Kidney (tissue), 14 donors: ENCODE results near the gene GNG13. TPM values are rescaled to one million over a fixed set of nuclear protein-coding genes. Genes with fewer than 3 reads are reported as not detected.

Experiments
- DNase-seq, 5 donors: peaks; one replicate each; pipeline ENCODE4 v3.0.0-alpha.2; 2013 to 2020
- FAIRE-seq: peaks from 2 replicates; lab custom pipeline; 2012; peaks lifted over from hg19 to GRCh38; lab: Jason Lieb, UNC
- H3K27ac ChIP-seq, 2 donors: one replicate each; pipeline ENCODE4 v1.7.0; 2013; ENCODE audit warnings: low read depth in 2 of 2, low read length in 2 of 2, inconsistent platforms in 1 of 2
- H3K27me3 ChIP-seq: one replicate; pipeline ENCODE4 v1.7.1; 2013; ENCODE audit warnings: low read length, inconsistent platforms; ENCODE audit not compliant: control insufficient read depth, insufficient read depth
- H3K36me3 ChIP-seq, 3 donors: one replicate each; pipeline versions ENCODE4 v1.7.0 to v1.7.1; 2013; ENCODE audit warnings: low read length in 3 of 3, control low read depth in 1 of 3, inconsistent platforms in 1 of 3; ENCODE audit not compliant: insufficient read depth in 3 of 3, control insufficient read depth in 2 of 3
- H3K4me1 ChIP-seq, 3 donors: one replicate each; pipeline versions ENCODE4 v1.7.0 to v1.7.1; 2013; ENCODE audit warnings: low read length in 3 of 3, inconsistent platforms in 1 of 3, low read depth in 1 of 3; ENCODE audit not compliant: control insufficient read depth in 2 of 3, insufficient read depth in 2 of 3
- H3K4me3 ChIP-seq, 3 donors: one replicate each; pipeline versions ENCODE4 v1.7.0 to v1.8.1; 2013; ENCODE audit warnings: low read length in 3 of 3, control low read depth in 1 of 3, inconsistent platforms in 1 of 3
- H3K9ac ChIP-seq, 3 donors: one replicate each; pipeline versions ENCODE4 v1.7.0 to v1.7.1; 2013; ENCODE audit warnings: low read length in 3 of 3, control low read depth in 1 of 3, inconsistent platforms in 1 of 3
- H3K9me3 ChIP-seq, 3 donors: one replicate each; pipeline versions ENCODE4 v1.7.0 to v1.7.1; 2013; ENCODE audit warnings: low read length in 3 of 3, control low read depth in 1 of 3, inconsistent platforms in 1 of 3; ENCODE audit not compliant: control insufficient read depth in 2 of 3, insufficient read depth in 1 of 3
- intact Hi-C: fragments of 100-400 bp; cut with DNase I; formaldehyde crosslinking; loops from one replicate; pipeline ENCODE4 v1.11.1; 2022
- polyA plus RNA-seq: library from polyadenylated mRNA; stranded (reverse); fragments of 350-450 nt; fragmentation: Illumina TruSeq; extraction: RNeasy Lipid Tissue Mini Kit (QIAGEN cat#74804); gene quantifications from one replicate; pipeline ENCODE4 v1.2.3, GENCODE V29; 2014; ENCODE audit warnings: low read depth, low replicate concordance; ENCODE audit not compliant: insufficient read depth
- total RNA-seq: library from RNA; stranded (reverse); fragmentation: NEBNext Ultra II Directional; extraction: Animal tissue kit (Norgen Biotek cat#: 25700); gene quantifications from one replicate; pipeline ENCODE4 v1.2.1, GENCODE V29; 2021
- TF ChIP-seq, protein P1 (sequence below): IDR thresholded peaks from 3 replicates; pipeline ENCODE4 v1.5.1; 2012; ENCODE audit warnings: mild to moderate bottlenecking, moderate library complexity, borderline replicate concordance; ENCODE audit not compliant: insufficient read depth; ENCODE audit errors: extremely low read depth
- donor health status: control.
- donor health status: control.
- donor health status: control.
- donor health status: control.
- donor health status: control.
- donor health status: DM: yes; HTN: yes; CAD: no.
- donor health status: Normal renal cell carcinoma (clear cell type).

The GNG13 gene
- total and polyA plus RNA-seq, 2 donors from 2014 or later: not detected

DNA sequence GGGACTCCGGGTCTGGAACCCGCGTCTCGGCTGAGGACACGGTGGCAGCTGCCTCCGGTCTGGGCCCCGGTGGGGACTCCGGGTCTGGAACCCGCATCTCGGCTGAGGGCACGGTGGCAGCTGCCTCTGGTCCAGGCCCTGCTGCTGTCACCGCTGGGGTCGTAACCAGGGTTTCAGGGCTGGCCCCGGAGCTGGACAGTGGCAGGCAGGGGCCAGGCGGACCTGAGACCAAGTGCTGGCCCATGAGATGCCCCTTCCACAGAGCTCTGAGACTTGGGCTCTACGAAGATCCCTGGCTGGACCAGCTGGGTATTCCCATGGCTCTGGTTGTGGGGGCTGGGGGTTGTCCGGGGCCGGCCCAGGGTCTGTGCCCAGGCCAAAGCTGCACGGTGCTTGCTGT, 16.1 kb downstream of the GNG13 start:
- Histone ChIP-seq H3K36me3 (no peaks in the 10 kb centered on the region), H3K4me1 (peaks cover 0 to 15% (median 0%) of the 10 kb centered on the region in 3 donors), H3K4me3 (no peak overlapping the region), H3K27me3 (no peaks in the 10 kb centered on the region), H3K27ac (no peak overlapping the region), H3K9ac (no peak overlapping the region), H3K9me3 (no peaks in the 10 kb centered on the region)
- intact Hi-C loops: no loop called here
- DNase-seq (no peak), FAIRE-seq (no peak)
- TF ChIP-seq, protein P1, sequence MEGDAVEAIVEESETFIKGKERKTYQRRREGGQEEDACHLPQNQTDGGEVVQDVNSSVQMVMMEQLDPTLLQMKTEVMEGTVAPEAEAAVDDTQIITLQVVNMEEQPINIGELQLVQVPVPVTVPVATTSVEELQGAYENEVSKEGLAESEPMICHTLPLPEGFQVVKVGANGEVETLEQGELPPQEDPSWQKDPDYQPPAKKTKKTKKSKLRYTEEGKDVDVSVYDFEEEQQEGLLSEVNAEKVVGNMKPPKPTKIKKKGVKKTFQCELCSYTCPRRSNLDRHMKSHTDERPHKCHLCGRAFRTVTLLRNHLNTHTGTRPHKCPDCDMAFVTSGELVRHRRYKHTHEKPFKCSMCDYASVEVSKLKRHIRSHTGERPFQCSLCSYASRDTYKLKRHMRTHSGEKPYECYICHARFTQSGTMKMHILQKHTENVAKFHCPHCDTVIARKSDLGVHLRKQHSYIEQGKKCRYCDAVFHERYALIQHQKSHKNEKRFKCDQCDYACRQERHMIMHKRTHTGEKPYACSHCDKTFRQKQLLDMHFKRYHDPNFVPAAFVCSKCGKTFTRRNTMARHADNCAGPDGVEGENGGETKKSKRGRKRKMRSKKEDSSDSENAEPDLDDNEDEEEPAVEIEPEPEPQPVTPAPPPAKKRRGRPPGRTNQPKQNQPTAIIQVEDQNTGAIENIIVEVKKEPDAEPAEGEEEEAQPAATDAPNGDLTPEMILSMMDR: no peak

DNA sequence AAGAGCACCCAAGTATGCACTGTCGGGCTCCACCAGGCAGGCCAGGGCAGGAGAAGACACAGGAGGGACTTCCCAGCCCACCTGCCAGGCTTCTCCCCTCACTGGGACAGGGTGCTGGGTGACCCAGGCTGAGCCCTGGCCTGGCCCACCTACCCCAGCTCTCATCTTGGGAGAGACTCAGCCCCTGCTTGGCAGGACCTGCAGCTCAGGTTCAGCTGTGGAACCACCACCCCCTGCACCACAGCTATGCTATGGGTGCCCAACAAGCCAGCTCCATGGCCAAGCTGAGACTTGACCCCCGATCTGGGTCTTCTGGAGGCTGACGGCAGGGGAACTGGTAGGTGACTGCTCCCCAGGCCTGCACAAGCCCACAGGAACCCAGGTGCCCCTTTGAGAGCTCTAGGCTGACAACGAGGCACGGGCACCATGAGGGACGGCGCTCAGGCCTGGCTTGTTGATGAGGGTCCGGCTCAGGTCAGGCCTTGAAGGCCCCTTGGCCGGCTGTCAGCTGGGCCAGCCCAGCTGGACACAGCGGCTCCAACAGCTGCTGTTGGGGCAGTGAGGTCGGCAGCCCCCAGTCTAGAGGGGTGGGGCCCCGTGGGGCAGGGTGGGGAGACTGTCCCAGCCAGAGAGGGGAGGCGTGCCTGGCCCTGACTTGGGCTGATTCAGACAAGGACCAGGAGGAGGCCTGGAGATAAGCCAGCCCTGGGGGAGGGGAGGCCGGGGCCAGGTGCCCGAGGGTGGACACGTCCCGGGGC, 17.0 kb downstream of the GNG13 start:
- intact Hi-C loops: no loop called here
- FAIRE-seq (no peak), DNase-seq (no peak)
- TF ChIP-seq, protein P1: no peak
- Histone ChIP-seq H3K4me1 (peaks cover 0 to 10% (median 0%) of the 10 kb centered on the region in 3 donors), H3K36me3 (no peaks in the 10 kb centered on the region), H3K27me3 (no peaks in the 10 kb centered on the region), H3K4me3 (no peak overlapping the region), H3K27ac (no peak overlapping the region), H3K9me3 (no peaks in the 10 kb centered on the region), H3K9ac (no peak overlapping the region)

GRCh38 chr16:782766-783403, 17.6 kb downstream of the GNG13 start:
- Histone ChIP-seq H3K27ac (no peak overlapping the region), H3K9ac (no peak overlapping the region), H3K4me3 (no peak overlapping the region), H3K27me3 (no peaks in the 10 kb centered on the region), H3K36me3 (no peaks in the 10 kb centered on the region), H3K9me3 (no peaks in the 10 kb centered on the region), H3K4me1 (peaks cover 0 to 9% (median 0%) of the 10 kb centered on the region in 3 donors)
- TF ChIP-seq, protein P1: no peak
- peak in 2 of 5 donors; percentile 44 to 58 for DNase-seq
- no peak for FAIRE-seq
- intact Hi-C loops: no loop called here
